IgD-negative memory B cell (primary cell): ENCODE measurements around the gene DOLPP1. TPM values are rescaled to one million over a fixed set of nuclear protein-coding genes. Genes with fewer than 3 reads are reported as not detected.
A peak's percentile ranks its signal among the peaks of the same experiment; 100 is the strongest.
"Not testable (repeated sequence)": the region's sequence is repeated elsewhere in the genome, so short reads cannot be mapped to it uniquely, and the experiment has no call there.

Source experiments
- H3K27ac Mint-ChIP-seq, 3 donors: one replicate each; pipeline ENCODE4 v1.8.0; 2020 to 2022; ENCODE audit warnings: mild to moderate bottlenecking in 3 of 3, mixed read lengths in 3 of 3, moderate library complexity in 1 of 3
- H3K27me3 Mint-ChIP-seq: one replicate; pipeline ENCODE4 v1.8.0; 2021; ENCODE audit warnings: mixed read lengths
- H3K36me3 Mint-ChIP-seq: one replicate; pipeline ENCODE4 v1.8.0; 2020; ENCODE audit warnings: mild to moderate bottlenecking, mixed read lengths
- H3K4me1 Mint-ChIP-seq, 3 donors: one replicate each; pipeline ENCODE4 v1.8.0; 2020 to 2022; ENCODE audit warnings: mixed read lengths in 3 of 3, mild to moderate bottlenecking in 1 of 3
- H3K4me3 Mint-ChIP-seq, 4 donors: one replicate each; pipeline ENCODE4 v1.8.0; 2020 to 2022; ENCODE audit warnings: mild to moderate bottlenecking in 4 of 4, mixed read lengths in 4 of 4, moderate library complexity in 3 of 4
- H3K9me3 Mint-ChIP-seq, 3 donors: one replicate each; pipeline ENCODE4 v1.8.0; 2020 to 2021; ENCODE audit warnings: mixed read lengths in 3 of 3, mild to moderate bottlenecking in 1 of 3
- polyA plus RNA-seq: library from polyadenylated mRNA; unstranded; fragments of 300-500 nt; fragmentation: Illumina TruSeq; gene quantifications from one replicate; pipeline ENCODE4 v1.2.3, GENCODE V29; 2021

DOLPP1 gene
- 7.4 TPM for polyA plus RNA-seq

- H3K27ac Mint-ChIP-seq = peak within 1 kb of the TSS; percentile 83 to 98 (median 93)
- no peaks in the 10 kb centered on the region for H3K9me3 Mint-ChIP-seq
- H3K27me3 Mint-ChIP-seq = no peaks in the 10 kb centered on the region
- peaks cover 7 to 14% (median 11%) of the 10 kb centered on the region in 3 donors for H3K4me1 Mint-ChIP-seq
- peak within 1 kb of the TSS; percentile 88 to 97 (median 94) for H3K4me3 Mint-ChIP-seq
- peaks cover 3% of the 10 kb centered on the region for H3K36me3 Mint-ChIP-seq
Observed at GRCh38 chr9:129080601-129081387, at the start of gene DOLPP1. DOLPP1 (plus strand) TSS chr9:129081111; CDS start chr9:129081132, 21 bp downstream.

GRCh38 chr9:129031514-129031913 lies 49.4 kb upstream of the DOLPP1 start:
- Mint-ChIP-seq H3K27me3 (no peaks in the 10 kb centered on the region), H3K36me3 (no peaks in the 10 kb centered on the region), H3K9me3 (no peaks in the 10 kb centered on the region), H3K4me3 (no peak overlapping the region), H3K27ac (no peak overlapping the region), H3K4me1 (peaks cover 14% of the 10 kb centered on the region in 3 donors)

GRCh38 chr9:129032541-129033159 lies 48.3 kb upstream of the DOLPP1 start:
- Mint-ChIP-seq H3K9me3 (no peaks in the 10 kb centered on the region), H3K27me3 (no peaks in the 10 kb centered on the region), H3K36me3 (no peaks in the 10 kb centered on the region), H3K4me1 (peaks cover 11 to 17% (median 13%) of the 10 kb centered on the region in 3 donors), H3K4me3 (peak overlapping the region in 1 of 4 donors; percentile 20), H3K27ac (no peak overlapping the region)

- Mint-ChIP-seq H3K4me3 (peak overlapping the region in 1 of 4 donors; percentile 20), H3K36me3 (no peaks in the 10 kb centered on the region), H3K27me3 (no peaks in the 10 kb centered on the region), H3K9me3 (no peaks in the 10 kb centered on the region), H3K27ac (no peak overlapping the region), H3K4me1 (peaks cover 11 to 19% (median 18%) of the 10 kb centered on the region in 3 donors)
Observed at GRCh38 chr9:129033216-129033615, 47.7 kb upstream of the DOLPP1 start.

- Mint-ChIP-seq H3K4me3 (peak overlapping the region; percentile 94 to 99 (median 96)), H3K27ac (peak overlapping the region; percentile 60 to 88 (median 71)), H3K4me1 (peaks cover 11 to 22% (median 19%) of the 10 kb centered on the region in 3 donors)
- not testable (repeated sequence) for H3K27me3 Mint-ChIP-seq, H3K36me3 Mint-ChIP-seq, H3K9me3 Mint-ChIP-seq
Observed at GRCh38 chr9:129035838-129036237, 45.1 kb upstream of the DOLPP1 start.

- Mint-ChIP-seq H3K4me3 (peak within 1 kb of the TSS; percentile 94 to 99 (median 96)), H3K9me3 (no peaks in the 10 kb centered on the region), H3K36me3 (no peaks in the 10 kb centered on the region), H3K4me1 (peaks cover 11 to 22% (median 19%) of the 10 kb centered on the region in 3 donors), H3K27ac (peak within 1 kb of the TSS; percentile 60 to 88 (median 71)), H3K27me3 (no peaks in the 10 kb centered on the region)
Observed at GRCh38 chr9:129036241-129036922, 44.5 kb upstream of the DOLPP1 start, which contains the start of gene MIGA2. MIGA2 (plus strand) TSS chr9:129036626; CDS start chr9:129040595, 3,969 bp downstream.

- Mint-ChIP-seq H3K4me3 (peak overlapping the region; percentile 94 to 99 (median 96)), H3K9me3 (no peaks in the 10 kb centered on the region), H3K4me1 (peaks cover 11 to 22% (median 19%) of the 10 kb centered on the region in 3 donors), H3K27me3 (no peaks in the 10 kb centered on the region), H3K27ac (peak overlapping the region; percentile 60 to 88 (median 71)), H3K36me3 (no peaks in the 10 kb centered on the region)
Observed at GRCh38 chr9:129036923-129037766, 43.8 kb upstream of the DOLPP1 start.

GRCh38 chr9:129037767-129038098 lies 43.2 kb upstream of the DOLPP1 start:
- Mint-ChIP-seq H3K4me3 (peak overlapping the region; percentile 94 to 99 (median 96)), H3K27ac (no peak overlapping the region), H3K4me1 (peaks cover 11 to 22% (median 19%) of the 10 kb centered on the region in 3 donors)

GRCh38 chr9:129038109-129038852 lies 42.6 kb upstream of the DOLPP1 start:
- H3K9me3 Mint-ChIP-seq = no peaks in the 10 kb centered on the region
- H3K36me3 Mint-ChIP-seq = peaks cover 5% of the 10 kb centered on the region
- H3K27me3 Mint-ChIP-seq = no peaks in the 10 kb centered on the region
- H3K4me3 Mint-ChIP-seq = peak overlapping the region; percentile 66 to 97 (median 94)
- H3K27ac Mint-ChIP-seq = no peak overlapping the region
- peaks cover 11 to 22% (median 19%) of the 10 kb centered on the region in 3 donors for H3K4me1 Mint-ChIP-seq

More at GRCh38 chr9:129037767-129038098, 43.2 kb upstream of the DOLPP1 start:
- H3K9me3 Mint-ChIP-seq = no peaks in the 10 kb centered on the region
- no peaks in the 10 kb centered on the region for H3K27me3 Mint-ChIP-seq
- peaks cover 4% of the 10 kb centered on the region for H3K36me3 Mint-ChIP-seq

- Mint-ChIP-seq H3K9me3 (no peaks in the 10 kb centered on the region), H3K27ac (no peak overlapping the region), H3K4me3 (peak overlapping the region in 2 of 4 donors; percentile 54 to 72), H3K27me3 (no peaks in the 10 kb centered on the region), H3K4me1 (peaks cover 11 to 22% (median 19%) of the 10 kb centered on the region in 3 donors), H3K36me3 (peaks cover 7% of the 10 kb centered on the region)
Observed at GRCh38 chr9:129040113-129040643, 40.7 kb upstream of the DOLPP1 start.

- H3K27me3 Mint-ChIP-seq = no peaks in the 10 kb centered on the region
- peaks cover 3 to 16% (median 10%) of the 10 kb centered on the region in 3 donors for H3K4me1 Mint-ChIP-seq
- H3K4me3 Mint-ChIP-seq = peak overlapping the region in 1 of 4 donors; percentile 5
- H3K9me3 Mint-ChIP-seq = no peaks in the 10 kb centered on the region
- peaks cover 7% of the 10 kb centered on the region for H3K36me3 Mint-ChIP-seq
- H3K27ac Mint-ChIP-seq = peak overlapping the region in 1 of 3 donors; percentile 59
Observed at GRCh38 chr9:129042016-129042415, 38.9 kb upstream of the DOLPP1 start.

- Mint-ChIP-seq H3K9me3 (no peaks in the 10 kb centered on the region), H3K4me3 (no peak overlapping the region), H3K36me3 (peaks cover 6% of the 10 kb centered on the region), H3K4me1 (peaks cover 0 to 2% (median 0%) of the 10 kb centered on the region in 3 donors), H3K27ac (no peak overlapping the region), H3K27me3 (no peaks in the 10 kb centered on the region)
Observed at GRCh38 chr9:129052592-129052991, 28.3 kb upstream of the DOLPP1 start.

GRCh38 chr9:129053020-129053419 lies 27.9 kb upstream of the DOLPP1 start:
- no peaks in the 10 kb centered on the region for H3K27me3 Mint-ChIP-seq
- H3K9me3 Mint-ChIP-seq = no peaks in the 10 kb centered on the region
- H3K4me3 Mint-ChIP-seq = no peak overlapping the region
- H3K36me3 Mint-ChIP-seq = peaks cover 6% of the 10 kb centered on the region
- peaks cover 0 to 2% (median 0%) of the 10 kb centered on the region in 3 donors for H3K4me1 Mint-ChIP-seq
- no peak overlapping the region for H3K27ac Mint-ChIP-seq
